ENCODE results near the gene MMP2.
A peak's percentile ranks its signal among the peaks of the same experiment; 100 is the strongest.

Gene MMP2

GRCh38 chr16:55468352-55468990 is 10.5 kb upstream of the MMP2 start:
- H3K14ac ChIP-seq (ENCODE audit: low read length), result peak overlapping the region; percentile 36
- WGBS (ENCODE audit: extremely low coverage, insufficient coverage, insufficient read length), result no CpG with 5 or more reads among the region's 7 CpGs
- H3K18ac ChIP-seq (ENCODE audit: low read length), result peak overlapping the region; percentile 4
- peaks cover 20 to 22% of the 10 kb centered on the region in 2 experiments for H3K4me1 ChIP-seq (ENCODE audit: control insufficient read depth in 1 of 2, insufficient read depth in 2 of 2, low read length in 2 of 2)
- H4K12ac ChIP-seq (ENCODE audit: low read depth, low read length), result no peak overlapping the region
- H2AFZ ChIP-seq (ENCODE audit: insufficient read depth, low read length, poor library complexity), result no peak overlapping the region
- peak overlapping the region; percentile 45 for H4K91ac ChIP-seq (ENCODE audit: low read depth, low read length)
- no peak overlapping the region for H4K8ac ChIP-seq (ENCODE audit: low read depth, low read length)
- H3K79me1 ChIP-seq (ENCODE audit: low read length), result peaks cover 15% of the 10 kb centered on the region
- H3K9ac ChIP-seq (ENCODE audit: low read length), result no peak overlapping the region
- H3K4me2 ChIP-seq (ENCODE audit: low read length), result no peak overlapping the region
- H2AK5ac ChIP-seq (ENCODE audit: low read length), result peak overlapping the region; percentile 67
- H2BK5ac ChIP-seq (ENCODE audit: low read depth, low read length, poor library complexity), result peak overlapping the region; percentile 3
- H3K27me3 ChIP-seq (ENCODE audit: insufficient read depth, low read length), result no peaks in the 10 kb centered on the region
- H3K9me3 ChIP-seq (ENCODE audit: insufficient read depth, low read depth, low read length), result peaks cover 2% of the 10 kb centered on the region
- no peaks in the 10 kb centered on the region for H3K79me2 ChIP-seq (ENCODE audit: control insufficient read depth, insufficient read depth, low read length, poor library complexity)
- no peak overlapping the region for H3K4ac ChIP-seq (ENCODE audit: low read depth, low read length)
- H2BK120ac ChIP-seq (ENCODE audit: insufficient read depth, low read length, poor library complexity), result peak overlapping the region; percentile 10
- DNase-seq, result no peak
- H3K27ac ChIP-seq (ENCODE audit: low read depth, low read length), result no peak overlapping the region
- H3K36me3 ChIP-seq (ENCODE audit: control insufficient read depth in 1 of 2, insufficient read depth in 2 of 2, low read length in 2 of 2), result no peaks in the 10 kb centered on the region
- no peak overlapping the region for H3K23ac ChIP-seq (ENCODE audit: low read length)
- H2BK12ac ChIP-seq (ENCODE audit: low read length), result peak overlapping the region; percentile 20
- no peak overlapping the region for H3K4me3 ChIP-seq (ENCODE audit: low read depth, low read length)

DNA sequence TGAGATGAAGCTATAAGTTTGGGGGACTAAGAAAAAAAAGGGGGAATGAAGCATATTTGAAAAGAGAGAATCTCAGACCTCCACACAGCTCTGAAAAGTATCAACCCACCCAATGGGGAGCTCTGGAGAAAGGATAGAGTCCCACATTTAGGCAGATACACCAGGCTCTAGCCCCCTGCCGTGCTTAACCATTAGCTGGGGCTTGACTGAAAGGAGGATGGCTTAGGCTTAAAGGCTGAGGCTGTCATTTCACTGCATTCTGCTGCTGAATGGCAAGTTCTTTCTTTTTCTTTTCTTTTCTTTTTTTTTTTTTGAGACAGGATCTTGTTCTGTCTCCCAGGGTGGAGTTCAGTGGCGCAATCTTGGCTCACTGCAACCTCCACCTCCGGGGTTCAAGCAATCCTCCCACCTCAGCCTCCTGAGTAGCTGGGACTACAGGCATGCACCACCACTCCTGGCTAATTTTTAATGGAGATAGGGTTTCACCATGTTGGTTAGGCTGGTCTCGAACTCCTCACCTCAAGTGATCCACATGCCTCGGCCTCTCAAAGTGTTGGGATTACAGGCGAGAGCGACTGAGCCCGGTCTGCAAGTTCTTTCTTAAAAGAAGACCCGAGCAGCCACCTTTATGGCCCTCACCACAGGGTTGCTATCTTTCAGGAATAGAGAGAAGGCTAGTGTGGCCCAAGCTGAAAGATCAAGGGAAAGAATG is 9.0 kb upstream of the MMP2 start:
- peaks cover 21 to 27% of the 10 kb centered on the region in 2 experiments for H3K4me1 ChIP-seq (ENCODE audit: control insufficient read depth in 1 of 2, insufficient read depth in 2 of 2, low read length in 2 of 2)
- WGBS (ENCODE audit: extremely low coverage, insufficient coverage, insufficient read length), result no CpG with 5 or more reads among the region's 9 CpGs
- H3K27ac ChIP-seq (ENCODE audit: low read depth, low read length), result no peak overlapping the region
- H2AK5ac ChIP-seq (ENCODE audit: low read length), result no peak overlapping the region
- no peak overlapping the region for H3K4me3 ChIP-seq (ENCODE audit: low read depth, low read length)
- H4K8ac ChIP-seq (ENCODE audit: low read depth, low read length), result no peak overlapping the region
- no peak overlapping the region for H3K9ac ChIP-seq (ENCODE audit: low read length)
- peak overlapping the region; percentile 55 for H3K14ac ChIP-seq (ENCODE audit: low read length)
- H3K79me2 ChIP-seq (ENCODE audit: control insufficient read depth, insufficient read depth, low read length, poor library complexity), result no peaks in the 10 kb centered on the region
- peak overlapping the region; percentile 89 for H4K91ac ChIP-seq (ENCODE audit: low read depth, low read length)
- no peak overlapping the region for H4K12ac ChIP-seq (ENCODE audit: low read depth, low read length)
- H3K18ac ChIP-seq (ENCODE audit: low read length), result peak overlapping the region; percentile 28
- no peaks in the 10 kb centered on the region for H3K36me3 ChIP-seq (ENCODE audit: control insufficient read depth in 1 of 2, insufficient read depth in 2 of 2, low read length in 2 of 2)
- peak overlapping the region; percentile 78 for H2BK5ac ChIP-seq (ENCODE audit: low read depth, low read length, poor library complexity)
- peak overlapping the region; percentile 23 for H2AFZ ChIP-seq (ENCODE audit: insufficient read depth, low read length, poor library complexity)
- peaks cover 19% of the 10 kb centered on the region for H3K79me1 ChIP-seq (ENCODE audit: low read length)
- no peak for DNase-seq
- no peak overlapping the region for H3K23ac ChIP-seq (ENCODE audit: low read length)
- H2BK12ac ChIP-seq (ENCODE audit: low read length), result peak overlapping the region; percentile 78
- peaks cover 2% of the 10 kb centered on the region for H3K9me3 ChIP-seq (ENCODE audit: insufficient read depth, low read depth, low read length)
- peak overlapping the region; percentile 87 for H2BK120ac ChIP-seq (ENCODE audit: insufficient read depth, low read length, poor library complexity)
- H3K4ac ChIP-seq (ENCODE audit: low read depth, low read length), result no peak overlapping the region
- H3K4me2 ChIP-seq (ENCODE audit: low read length), result no peak overlapping the region
- no peaks in the 10 kb centered on the region for H3K27me3 ChIP-seq (ENCODE audit: insufficient read depth, low read length)

- Histone ChIP-seq H3K14ac (ENCODE audit: low read length) (peak overlapping the region; percentile 69), H4K8ac (ENCODE audit: low read depth, low read length) (peak overlapping the region; percentile 59), H4K12ac (ENCODE audit: low read depth, low read length) (no peak overlapping the region), H3K27me3 (ENCODE audit: insufficient read depth, low read length) (no peaks in the 10 kb centered on the region), H3K4me1 (ENCODE audit: control insufficient read depth in 1 of 2, insufficient read depth in 2 of 2, low read length in 2 of 2) (peaks cover 27 to 33% of the 10 kb centered on the region in 2 experiments), H3K79me1 (ENCODE audit: low read length) (peaks cover 26% of the 10 kb centered on the region), H3K9ac (ENCODE audit: low read length) (no peak overlapping the region), H3K23ac (ENCODE audit: low read length) (no peak overlapping the region), H4K91ac (ENCODE audit: low read depth, low read length) (peak overlapping the region; percentile 89), H2AFZ (ENCODE audit: insufficient read depth, low read length, poor library complexity) (peak overlapping the region; percentile 23), H3K18ac (ENCODE audit: low read length) (peak overlapping the region; percentile 28), H3K27ac (ENCODE audit: low read depth, low read length) (peak overlapping the region; percentile 74), H3K9me3 (ENCODE audit: insufficient read depth, low read depth, low read length) (peaks cover 2% of the 10 kb centered on the region), H3K36me3 (ENCODE audit: control insufficient read depth in 1 of 2, insufficient read depth in 2 of 2, low read length in 2 of 2) (no peaks in the 10 kb centered on the region), H3K4ac (ENCODE audit: low read depth, low read length) (peak overlapping the region; percentile 42), H2BK12ac (ENCODE audit: low read length) (peak overlapping the region; percentile 78), H2BK5ac (ENCODE audit: low read depth, low read length, poor library complexity) (peak overlapping the region; percentile 78), H2BK120ac (ENCODE audit: insufficient read depth, low read length, poor library complexity) (peak overlapping the region; percentile 87), H3K79me2 (ENCODE audit: control insufficient read depth, insufficient read depth, low read length, poor library complexity) (peaks cover 1% of the 10 kb centered on the region), H2AK5ac (ENCODE audit: low read length) (peak overlapping the region; percentile 51), H3K4me2 (ENCODE audit: low read length) (no peak overlapping the region), H3K4me3 (ENCODE audit: low read depth, low read length) (no peak overlapping the region)
- DNase-seq, result peak; percentile 7 to 40
- WGBS (ENCODE audit: extremely low coverage, insufficient coverage, insufficient read length), result no CpG with 5 or more reads among the region's 7 CpGs
These were observed 8.2 kb upstream of the MMP2 start for GRCh38 chr16:55470533-55471371.

- Histone ChIP-seq H3K4ac (ENCODE audit: low read depth, low read length) (no peak overlapping the region), H3K23ac (ENCODE audit: low read length) (no peak overlapping the region)
- WGBS (ENCODE audit: extremely low coverage, insufficient coverage, insufficient read length), result no CpG with 5 or more reads among the region's 4 CpGs
These were observed 7.4 kb upstream of the MMP2 start for GRCh38 chr16:55471448-55472097.

More at GRCh38 chr16:55471448-55472097, 7.4 kb upstream of the MMP2 start:
- H3K9me3 ChIP-seq (ENCODE audit: insufficient read depth, low read depth, low read length), result no peaks in the 10 kb centered on the region
- H4K91ac ChIP-seq (ENCODE audit: low read depth, low read length), result peak overlapping the region; percentile 73
- peak overlapping the region; percentile 85 for H2BK5ac ChIP-seq (ENCODE audit: low read depth, low read length, poor library complexity)
- no peak overlapping the region for H3K4me2 ChIP-seq (ENCODE audit: low read length)
- no peak overlapping the region for H3K9ac ChIP-seq (ENCODE audit: low read length)
- no peak overlapping the region for H3K18ac ChIP-seq (ENCODE audit: low read length)
- H3K27ac ChIP-seq (ENCODE audit: low read depth, low read length), result peak overlapping the region; percentile 80
- H2AK5ac ChIP-seq (ENCODE audit: low read length), result no peak overlapping the region
- no peak overlapping the region for H2AFZ ChIP-seq (ENCODE audit: insufficient read depth, low read length, poor library complexity)
- no peaks in the 10 kb centered on the region for H3K36me3 ChIP-seq (ENCODE audit: control insufficient read depth in 1 of 2, insufficient read depth in 2 of 2, low read length in 2 of 2)
- no peak overlapping the region for H4K12ac ChIP-seq (ENCODE audit: low read depth, low read length)
- peak overlapping the region; percentile 41 for H2BK120ac ChIP-seq (ENCODE audit: insufficient read depth, low read length, poor library complexity)
- peak overlapping the region; percentile 59 for H2BK12ac ChIP-seq (ENCODE audit: low read length)
- no peak overlapping the region for H3K4me3 ChIP-seq (ENCODE audit: low read depth, low read length)
- no peak overlapping the region for H3K14ac ChIP-seq (ENCODE audit: low read length)
- H3K27me3 ChIP-seq (ENCODE audit: insufficient read depth, low read length), result no peaks in the 10 kb centered on the region
- peak; percentile 72 to 87 for DNase-seq
- peaks cover 1% of the 10 kb centered on the region for H3K79me2 ChIP-seq (ENCODE audit: control insufficient read depth, insufficient read depth, low read length, poor library complexity)
- peak overlapping the region; percentile 23 for H4K8ac ChIP-seq (ENCODE audit: low read depth, low read length)
- H3K4me1 ChIP-seq (ENCODE audit: control insufficient read depth in 1 of 2, insufficient read depth in 2 of 2, low read length in 2 of 2), result peaks cover 30 to 36% of the 10 kb centered on the region in 2 experiments
- peaks cover 30% of the 10 kb centered on the region for H3K79me1 ChIP-seq (ENCODE audit: low read length)
